Endometrium (tissue), 2 donors: Measurements from ENCODE around the gene TRAPPC4.
"Not testable (repeated sequence)": the region's sequence is repeated elsewhere in the genome, so short reads cannot be mapped to it uniquely, and the experiment has no call there.

Source experiments
- FAIRE-seq: peaks from 2 replicates; lab custom pipeline; 2012; peaks lifted over from hg19 to GRCh38; lab: Jason Lieb, UNC
- donor health status: control.
- donor health status: control.

TRAPPC4 gene

DNA sequence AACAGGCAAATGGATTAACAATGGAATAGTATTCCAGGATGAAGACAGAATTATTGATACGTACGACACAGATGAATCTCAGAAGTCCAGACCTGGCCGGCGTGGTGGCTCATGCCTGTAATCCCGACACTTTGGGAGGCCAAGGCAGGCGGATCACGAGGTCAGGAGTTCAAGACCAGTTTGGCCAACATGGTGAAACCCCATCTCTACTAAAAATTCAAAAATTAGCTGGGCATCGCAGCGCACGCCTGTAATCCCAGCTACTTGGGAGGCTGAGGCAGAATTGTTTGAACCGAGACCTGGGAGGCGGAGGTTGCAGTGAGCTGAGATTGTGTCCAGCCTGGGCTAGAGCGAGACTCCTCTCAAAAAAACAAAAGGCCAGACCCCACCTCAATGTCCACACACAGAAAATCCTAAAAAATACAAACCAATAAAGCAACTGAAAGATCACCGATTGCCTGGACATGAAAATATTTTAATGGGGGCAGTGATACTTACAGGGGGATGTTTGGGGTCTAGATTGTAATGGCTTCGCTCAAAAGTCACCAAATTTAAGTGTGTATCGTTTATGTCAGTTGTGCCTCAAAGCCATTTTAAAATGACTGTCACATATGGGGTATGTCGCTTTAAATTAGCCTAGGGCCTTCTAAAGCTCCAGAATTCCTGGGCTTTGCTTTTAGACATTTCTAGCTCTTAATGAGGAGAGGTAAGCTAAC is 4.2 kb upstream of the TRAPPC4 start:
- no peak for FAIRE-seq

DNA sequence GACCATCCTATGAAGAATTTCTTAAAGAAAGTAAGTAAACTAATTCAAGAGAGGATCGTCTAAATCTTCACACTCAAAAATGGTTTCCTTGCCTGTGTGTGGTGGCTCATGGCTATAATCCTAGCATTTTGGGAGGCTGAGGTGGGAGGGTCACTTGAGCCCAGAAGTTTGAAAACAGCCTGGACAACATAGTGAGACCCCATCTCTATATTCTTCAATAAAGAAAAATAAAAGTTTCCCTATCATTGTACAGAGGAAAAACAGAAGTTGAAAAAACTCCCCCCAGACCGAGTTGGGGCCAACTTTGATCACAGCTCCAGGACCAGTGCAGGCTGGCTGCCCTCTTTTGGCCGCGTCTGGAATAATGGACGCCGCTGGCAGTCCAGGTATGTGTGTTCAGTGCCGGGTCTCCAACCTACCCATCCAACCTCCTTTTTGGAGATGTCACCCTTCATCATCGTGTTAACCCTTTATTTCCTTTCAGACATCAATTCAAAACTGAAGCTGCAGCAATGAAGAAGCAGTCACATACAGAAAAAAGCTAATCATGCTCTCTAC is 3.4 kb upstream of the TRAPPC4 start:
- no peak for FAIRE-seq

DNA sequence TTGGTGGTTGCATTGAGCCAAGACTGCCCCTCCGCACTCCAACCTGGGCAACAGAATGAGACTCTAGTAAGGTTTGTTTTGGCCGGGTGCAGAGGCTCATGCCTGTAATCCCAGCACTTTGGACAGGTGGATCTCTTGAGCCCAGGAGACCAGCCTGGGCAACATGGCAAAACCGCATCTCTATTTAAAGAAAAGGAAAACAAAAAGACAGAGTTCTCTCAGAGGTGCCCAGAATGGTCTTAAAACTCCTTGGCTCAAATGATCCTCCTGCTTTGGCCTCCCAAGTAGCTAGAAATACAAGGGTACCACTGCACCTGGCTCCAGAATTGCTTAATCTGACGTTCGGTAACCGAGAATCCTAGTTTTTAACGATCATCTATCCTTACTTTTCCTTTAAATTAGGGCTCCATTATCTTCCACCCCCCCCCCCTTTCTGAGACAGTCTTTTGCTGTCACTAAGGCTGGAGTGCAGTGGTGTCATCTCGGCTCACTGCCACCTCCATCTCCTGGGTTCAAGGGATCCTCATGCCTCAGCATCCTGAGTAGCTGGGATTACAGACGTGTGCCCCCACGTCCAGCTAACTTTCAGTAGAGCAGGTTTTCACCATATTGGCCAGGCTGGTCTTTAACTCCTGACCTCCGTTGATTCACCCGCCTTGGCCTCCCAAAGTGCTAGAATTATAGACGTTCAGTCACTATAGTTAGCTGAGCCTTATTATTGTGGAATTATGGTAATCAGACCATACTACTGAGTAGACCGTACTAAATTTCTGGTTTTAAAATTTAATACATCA is 2.2 kb upstream of the TRAPPC4 start:
- no peak for FAIRE-seq

DNA sequence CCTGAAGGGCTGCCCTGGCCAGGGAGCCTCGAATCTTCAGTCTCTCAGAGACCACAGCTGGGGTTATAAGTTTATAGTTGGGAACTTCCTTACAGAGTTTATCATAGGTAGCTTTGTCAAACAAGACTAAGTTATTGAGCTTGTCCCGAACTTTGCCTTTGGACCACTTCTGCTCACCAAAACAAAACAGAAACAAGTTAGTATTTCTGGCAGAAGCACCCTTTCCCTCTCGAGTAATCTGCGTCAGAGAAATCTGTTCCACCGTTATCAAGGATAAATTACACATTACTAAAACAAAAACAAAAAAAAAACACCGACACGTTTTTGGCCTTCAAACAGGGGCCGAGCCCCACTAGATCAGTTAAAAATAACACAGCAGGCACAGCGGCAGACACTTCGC is 1.2 kb upstream of the TRAPPC4 start:
- FAIRE-seq: not testable (repeated sequence)

DNA sequence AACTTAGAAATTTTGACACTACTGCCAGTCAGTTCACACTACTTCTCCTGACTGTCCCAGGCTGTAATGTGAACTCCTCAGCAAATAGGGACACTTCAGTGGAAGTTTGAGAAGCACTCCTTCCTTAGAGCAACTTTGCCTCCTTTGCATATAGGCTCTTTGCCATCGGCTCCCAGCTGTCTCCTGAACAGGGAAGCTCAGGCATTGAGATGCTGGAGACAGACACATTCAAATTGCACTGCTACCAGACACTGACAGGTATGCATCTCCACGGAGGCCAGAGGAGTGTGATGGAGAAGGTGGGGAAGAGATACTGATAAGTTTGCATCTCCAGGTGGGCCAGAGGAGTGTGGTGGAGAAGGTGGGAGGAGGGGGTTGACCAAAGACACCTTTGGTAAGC is 1.4 kb downstream of the TRAPPC4 start:
- FAIRE-seq: no peak

DNA sequence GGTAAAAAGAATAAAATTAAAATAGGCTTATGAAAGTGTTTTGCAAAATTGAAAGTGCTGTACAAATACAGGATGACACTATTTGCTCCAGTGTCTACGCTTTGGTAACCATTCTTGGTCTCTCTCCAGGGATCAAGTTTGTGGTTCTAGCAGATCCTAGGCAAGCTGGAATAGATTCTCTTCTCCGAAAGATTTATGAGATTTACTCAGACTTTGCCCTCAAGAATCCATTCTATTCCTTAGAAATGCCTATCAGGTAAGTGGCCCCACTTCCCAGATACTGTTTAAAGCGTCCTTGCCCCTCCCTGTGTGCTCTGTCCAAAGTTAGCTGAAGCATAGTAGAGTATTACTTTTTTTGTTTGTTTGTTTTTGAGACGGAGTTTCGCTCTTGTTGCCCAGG is 3.1 kb downstream of the TRAPPC4 start:
- FAIRE-seq: no peak

DNA sequence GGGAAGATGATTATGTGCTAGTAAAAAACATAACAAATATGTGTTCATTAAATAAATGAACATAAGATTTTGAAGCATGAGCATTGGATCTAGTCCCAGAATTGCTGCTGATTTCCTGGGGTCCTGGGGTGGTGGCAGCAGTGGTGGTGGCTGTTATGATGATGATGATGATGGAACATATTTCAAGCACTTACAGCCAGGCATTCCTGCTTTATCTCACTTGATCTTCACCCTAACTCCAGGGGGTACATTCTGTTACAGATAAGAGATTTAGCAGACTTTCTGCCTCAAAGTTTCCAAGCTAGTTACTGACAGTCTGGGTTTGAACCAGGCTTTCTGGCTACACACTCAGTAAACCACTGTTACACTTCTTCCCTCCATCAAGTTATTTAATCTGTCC is 5.2 kb downstream of the TRAPPC4 start:
- FAIRE-seq: no peak

DNA sequence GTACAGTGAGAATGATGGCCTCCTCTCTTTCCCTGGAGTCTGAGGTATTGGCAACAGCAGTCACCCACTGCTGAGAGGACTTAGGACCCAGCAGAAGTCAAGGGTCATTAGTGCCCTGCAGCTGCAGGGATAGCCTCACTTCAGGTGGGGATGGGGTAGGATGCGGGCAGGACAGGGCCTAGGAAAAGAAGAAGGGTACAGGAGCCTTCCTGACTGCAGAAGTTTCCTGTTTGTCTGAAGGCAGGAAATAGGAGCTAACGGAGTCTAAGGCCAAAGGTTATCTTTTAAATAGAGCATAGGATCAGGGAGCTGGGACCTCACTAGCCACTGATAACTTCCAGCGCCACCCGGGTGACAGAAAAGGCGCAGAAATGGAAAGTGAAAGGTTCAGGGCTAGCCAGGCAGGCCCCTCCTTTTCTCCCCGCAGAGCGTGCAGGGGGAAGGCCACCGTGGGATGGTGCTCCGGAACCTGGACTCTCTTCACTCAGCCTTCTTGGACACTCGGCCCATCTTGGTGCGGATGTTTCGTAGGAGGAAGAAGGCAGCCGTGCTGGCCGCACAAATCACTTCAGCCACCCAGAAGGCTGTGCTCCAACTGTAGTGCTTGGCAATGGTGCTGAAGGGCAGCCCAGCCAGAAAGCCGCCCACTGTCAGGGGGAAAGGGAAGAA is 6.0 kb downstream of the TRAPPC4 start:
- FAIRE-seq: no peak

DNA sequence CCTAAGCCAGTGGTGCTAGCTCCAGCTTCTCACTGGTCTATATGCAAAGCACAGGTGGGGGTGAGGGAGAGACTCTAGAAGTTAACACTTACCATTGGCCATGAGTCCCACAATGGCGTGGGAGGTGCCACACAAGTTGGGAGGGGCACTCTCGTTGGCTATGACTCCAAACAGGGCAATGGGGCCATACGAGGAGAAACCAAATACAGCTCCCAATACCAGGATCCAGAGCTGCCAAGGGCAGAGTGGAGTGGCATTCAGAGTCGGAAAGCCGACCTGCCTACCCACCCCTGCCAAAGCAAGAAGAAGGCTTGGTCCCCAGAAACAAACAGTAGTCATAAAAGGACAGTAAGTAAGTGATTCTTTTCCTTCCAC is 6.5 kb downstream of the TRAPPC4 start:
- no peak for FAIRE-seq

DNA sequence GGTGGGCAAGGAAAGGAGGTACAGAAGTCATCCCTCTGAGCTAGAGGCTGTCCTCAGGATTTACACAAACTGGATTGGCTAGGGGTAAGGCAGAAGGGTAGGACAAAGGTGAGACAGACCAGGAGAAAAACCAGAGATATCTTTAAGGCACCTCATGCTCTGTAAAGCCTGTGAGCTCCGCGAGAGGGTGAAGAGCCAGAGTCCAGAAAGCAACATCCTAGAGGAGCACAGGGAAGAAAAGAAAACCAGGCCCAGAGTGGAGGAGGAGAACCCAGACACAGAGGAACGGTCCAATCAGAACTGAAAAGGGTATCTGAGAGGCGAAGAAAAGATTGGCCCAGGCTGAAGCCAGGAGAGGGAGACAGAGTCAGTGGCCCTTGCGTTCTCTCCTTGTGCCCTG is 7.0 kb downstream of the TRAPPC4 start:
- FAIRE-seq: no peak

DNA sequence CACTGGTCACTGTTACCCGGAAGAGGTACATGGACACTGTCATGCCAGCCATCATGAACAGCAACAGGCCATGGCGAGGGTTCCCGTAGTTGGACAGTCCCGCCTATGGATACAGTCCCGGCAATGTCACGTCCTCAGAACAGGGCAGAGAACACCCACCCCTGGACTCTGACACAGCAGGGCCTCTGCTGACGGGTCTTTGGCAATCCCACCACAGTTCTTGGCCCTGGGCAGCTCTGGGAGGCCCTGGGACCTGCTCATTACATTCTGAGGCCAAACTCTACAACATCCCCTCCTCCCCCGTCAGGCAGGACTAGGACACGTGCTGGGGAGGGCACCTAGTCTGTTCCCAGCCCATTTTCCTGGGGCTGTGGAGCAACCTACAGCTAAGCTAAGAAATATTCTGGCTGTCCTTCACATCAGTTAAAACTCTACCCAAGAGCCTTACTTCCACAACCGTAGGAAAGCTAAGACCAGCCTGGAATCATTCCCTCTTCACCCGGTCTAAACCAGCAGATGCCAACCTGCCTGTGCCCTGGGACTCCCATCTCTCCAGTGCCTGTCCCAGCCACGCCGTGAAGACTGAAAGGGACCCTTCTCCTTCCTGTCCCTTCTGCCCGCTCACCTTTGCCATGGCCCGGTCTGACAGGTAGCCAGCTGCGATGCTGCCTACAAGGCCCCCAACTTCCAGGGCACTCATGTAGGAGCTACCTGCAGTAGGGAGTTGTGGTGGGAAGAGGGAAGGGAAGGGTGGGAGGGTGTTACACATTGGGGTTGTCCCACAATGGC is 7.6 kb downstream of the TRAPPC4 start:
- FAIRE-seq: no peak

DNA sequence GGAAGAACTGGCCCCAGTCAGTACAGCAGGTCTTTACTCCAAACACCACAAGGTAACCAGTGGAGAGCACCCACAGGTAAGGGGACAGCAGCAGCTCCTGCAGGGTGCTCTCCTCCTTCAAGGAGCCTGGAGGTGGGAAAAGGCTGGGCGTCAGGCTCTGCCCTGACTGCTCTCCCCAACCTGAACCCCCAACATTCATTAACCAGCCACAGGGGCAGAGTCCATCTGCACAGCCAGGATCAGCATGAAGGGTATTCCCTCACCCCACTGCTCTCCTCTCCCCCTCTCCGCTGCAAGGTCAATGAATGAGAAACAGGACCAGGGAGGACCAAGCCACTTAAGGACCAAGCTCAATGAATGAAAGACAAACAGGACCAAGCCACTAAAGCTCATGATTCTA is 8.4 kb downstream of the TRAPPC4 start:
- no peak for FAIRE-seq

DNA sequence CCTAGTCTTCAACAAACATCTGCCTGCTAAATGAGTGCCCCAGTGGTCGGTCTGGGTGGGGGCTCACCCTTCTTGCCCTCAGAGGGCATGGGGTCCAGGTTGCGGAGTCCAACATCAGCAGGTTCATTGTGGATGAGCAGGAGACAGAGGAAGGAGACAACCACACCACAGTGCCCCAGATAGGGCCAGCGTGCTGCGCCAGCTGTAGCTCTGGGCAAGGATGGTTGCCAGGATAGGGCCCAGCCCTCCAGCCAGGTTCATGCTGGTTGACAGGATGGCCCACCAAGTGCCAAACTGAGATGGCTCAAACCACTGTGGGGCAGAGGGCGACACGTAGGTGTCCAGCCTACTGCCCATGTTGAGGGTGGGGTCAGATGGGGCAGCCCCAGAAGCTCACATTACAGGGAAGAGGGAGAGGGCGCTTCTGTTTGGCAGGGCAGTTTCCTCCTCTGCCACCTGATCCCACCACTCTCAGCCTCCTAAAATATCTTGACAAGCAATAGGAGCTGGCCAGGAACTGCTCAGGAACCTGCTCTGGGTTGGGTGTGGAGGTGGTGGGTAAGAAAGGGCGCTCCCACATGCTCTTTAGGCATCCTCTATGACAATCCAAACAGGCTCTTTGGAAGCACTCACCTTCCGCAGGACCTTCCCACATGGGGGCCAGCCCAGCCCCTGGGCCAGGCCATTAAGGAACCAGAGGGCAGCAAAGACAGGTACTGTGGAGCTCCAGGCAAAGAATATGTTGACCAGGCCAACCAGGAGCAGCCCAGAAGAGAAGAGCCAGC is 9.2 kb downstream of the TRAPPC4 start:
- FAIRE-seq: no peak

DNA sequence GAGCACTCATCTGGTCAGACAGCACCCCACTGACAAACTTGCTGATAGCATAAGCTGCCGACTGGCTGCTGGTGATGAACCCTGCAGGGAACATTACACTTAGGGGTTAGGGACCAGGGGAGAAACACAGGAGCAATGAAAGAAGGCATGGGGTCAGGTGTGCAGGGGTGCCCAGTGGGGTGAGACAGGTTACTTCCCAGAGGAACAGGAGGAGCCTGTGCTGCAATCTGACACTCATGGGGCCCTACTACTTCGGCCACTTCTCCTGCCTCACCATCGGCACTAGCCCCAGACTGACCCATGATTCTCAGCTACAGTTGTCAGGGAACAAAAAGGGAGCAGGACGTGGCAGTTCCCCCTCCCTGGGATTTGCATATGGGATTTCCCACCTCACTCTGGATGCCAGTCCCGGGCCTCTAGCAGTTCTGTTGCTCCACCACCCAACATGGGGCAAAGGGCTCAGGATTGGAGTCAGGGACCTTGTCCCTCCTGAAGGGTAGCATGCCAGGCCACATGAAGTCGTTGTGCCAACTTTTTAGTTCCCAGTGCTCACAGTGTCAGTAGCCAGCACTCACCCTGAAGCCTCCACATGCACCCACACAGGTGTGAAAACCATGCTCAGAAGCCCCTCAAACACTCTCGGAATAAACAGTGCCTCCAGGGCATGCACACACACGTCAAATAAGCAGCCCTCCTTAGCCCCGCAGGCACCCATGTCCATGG is 9.9 kb downstream of the TRAPPC4 start:
- no peak for FAIRE-seq

DNA sequence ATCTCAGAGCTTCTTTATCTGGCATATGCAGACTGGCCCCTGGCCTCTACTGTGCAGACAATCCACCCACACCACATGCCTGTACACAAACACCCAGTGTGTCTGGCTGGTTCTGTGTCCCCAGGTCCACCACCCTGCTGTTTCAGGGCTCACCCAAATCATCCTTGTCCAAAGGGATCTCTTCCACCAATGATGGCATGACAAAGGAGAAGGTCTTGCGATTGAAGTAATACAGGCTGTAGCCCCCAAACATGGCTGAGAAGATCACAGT is 10.4 kb downstream of the TRAPPC4 start:
- no peak for FAIRE-seq

DNA sequence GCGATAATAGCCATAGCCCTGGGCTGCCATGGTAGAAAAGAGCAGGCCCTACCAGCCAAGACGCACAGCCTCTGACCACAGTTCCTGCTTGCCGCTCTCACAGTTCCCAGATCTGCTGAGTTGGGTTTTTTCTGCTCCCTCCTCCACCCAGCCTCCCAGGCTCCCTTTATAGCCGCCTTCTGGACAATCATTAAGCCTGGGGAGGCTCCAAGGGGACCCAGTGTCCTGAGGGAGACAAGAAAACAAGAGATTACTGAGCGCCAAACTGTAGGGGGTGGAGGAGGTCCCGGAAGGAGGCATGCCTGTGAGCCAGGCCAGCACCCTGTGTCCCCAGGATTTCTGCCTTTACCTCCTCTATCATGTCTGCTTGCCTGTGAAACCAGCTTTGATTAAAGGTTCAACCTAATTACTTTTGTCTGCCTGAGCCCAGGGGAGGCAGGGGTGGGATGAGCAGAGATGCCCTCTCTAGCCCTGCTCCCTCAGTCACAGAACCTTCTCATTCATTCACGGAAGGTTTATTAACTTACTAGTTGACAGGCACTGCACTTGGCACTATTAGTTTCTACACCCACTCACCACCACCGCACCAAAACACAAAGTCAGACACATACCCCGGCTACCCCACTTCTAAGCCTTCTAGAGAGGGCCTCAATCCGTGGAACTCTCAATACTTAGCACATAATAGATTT is 10.9 kb downstream of the TRAPPC4 start:
- FAIRE-seq: no peak

DNA sequence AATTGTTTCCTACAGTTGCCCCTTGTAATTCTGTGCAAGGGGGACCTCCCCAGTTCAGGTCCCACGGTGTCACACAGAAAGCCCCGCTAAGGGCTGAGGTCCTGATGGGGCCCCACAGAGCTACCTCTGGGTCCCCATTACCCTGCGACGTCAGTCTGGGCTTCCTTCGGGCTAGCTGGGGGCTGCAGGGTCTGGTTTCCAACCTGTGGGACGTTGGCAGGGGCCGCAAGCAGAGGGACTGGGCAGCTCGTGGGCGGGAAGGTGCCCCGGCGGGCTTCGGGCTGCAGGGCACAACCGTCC is 11.4 kb downstream of the TRAPPC4 start:
- FAIRE-seq: no peak

DNA sequence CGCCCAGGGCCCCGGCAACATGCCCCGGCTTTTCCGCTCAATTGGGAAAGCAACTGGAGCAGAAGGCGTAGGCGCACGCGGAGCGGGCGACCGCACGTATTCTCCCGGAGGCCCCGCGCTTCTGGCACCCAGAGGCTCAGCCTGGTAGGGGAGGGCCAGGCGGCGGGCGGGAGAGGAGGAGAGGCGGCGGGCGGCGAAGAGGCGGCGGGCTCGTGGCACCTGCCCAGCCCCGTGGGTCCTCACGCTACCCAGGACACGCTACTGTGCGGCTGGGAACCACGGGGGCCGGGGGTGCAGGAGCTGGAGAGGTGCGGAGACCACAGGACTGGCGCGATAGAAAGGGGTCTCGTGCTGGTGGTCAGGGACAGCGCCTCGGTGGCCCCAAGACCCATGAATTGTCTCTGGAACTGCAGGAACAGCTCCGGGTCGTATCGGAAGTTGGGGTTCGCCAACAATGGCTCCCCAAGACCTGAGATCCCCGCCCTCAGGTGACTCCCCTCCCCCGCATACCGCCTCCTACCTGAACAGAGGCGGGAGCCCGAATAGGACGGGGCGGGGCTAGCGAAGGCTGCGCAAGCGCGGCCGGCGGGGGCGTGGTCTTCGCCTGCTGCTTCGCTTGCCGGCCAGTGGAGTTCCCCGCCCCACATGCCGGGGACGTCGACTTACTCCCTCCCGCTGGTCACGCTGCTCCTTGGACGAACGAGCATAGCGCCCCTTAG is 11.9 kb downstream of the TRAPPC4 start, which contains the start of gene SLC37A4:
Gene SLC37A4, minus strand, starts transcription at position 549 of the 719 bp plus-strand sequence.
- peak; percentile 74 for FAIRE-seq

DNA sequence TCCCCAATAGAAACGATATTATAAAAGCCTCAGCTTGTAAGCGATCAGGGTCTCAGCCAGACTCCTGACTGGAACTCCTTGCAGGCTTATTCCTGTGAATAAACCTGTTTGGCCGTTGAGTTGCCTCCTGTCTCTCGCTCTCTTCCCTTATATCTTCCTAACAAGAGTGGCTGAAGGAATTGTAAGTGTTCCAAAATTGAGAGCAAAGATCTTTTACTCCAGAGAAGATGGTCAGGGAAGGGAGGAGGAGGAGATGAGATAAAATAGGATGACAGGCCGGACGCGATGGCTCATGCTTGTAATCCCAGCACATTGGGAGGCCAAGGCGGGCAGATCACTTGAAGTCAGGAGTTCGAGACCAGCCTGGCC is 13.3 kb downstream of the TRAPPC4 start:
- no peak for FAIRE-seq

DNA sequence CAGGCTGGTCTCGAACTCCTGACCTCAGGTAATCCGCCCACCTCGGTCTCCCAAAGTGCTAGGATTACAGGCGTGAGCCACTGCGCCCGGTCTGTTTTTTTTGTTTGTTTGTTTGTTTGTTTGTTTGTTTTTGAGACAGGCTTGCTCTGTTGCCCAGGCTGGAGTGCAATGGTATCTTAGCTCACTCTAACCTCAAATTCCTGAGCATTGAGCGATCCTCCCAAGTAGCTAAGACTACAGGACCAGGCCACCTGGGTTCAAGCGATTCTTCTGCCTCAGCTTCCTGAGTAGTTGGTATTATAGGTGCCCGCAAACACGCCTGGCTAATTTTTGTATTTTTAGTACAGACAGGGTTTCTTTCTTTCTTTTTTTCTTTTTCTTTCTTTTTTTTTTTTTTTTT is 14.9 kb downstream of the TRAPPC4 start:
- not testable (repeated sequence) for FAIRE-seq
